Liver (tissue), 9 donors: ENCODE measurements around the gene GCN1. TPM values are rescaled to one million over a fixed set of nuclear protein-coding genes. Genes with fewer than 3 reads are reported as not detected.

Experiments
- DNase-seq: peaks from one replicate; pipeline ENCODE4 v3.0.0-alpha.2; 2017; ENCODE audit warnings: low spot score
- H3K27ac ChIP-seq, 2 donors: one replicate each; pipeline ENCODE4 v1.7.0; 2013; ENCODE audit warnings: inconsistent platforms in 2 of 2, low read length in 2 of 2, control low read depth in 1 of 2, low read depth in 1 of 2, mild to moderate bottlenecking in 1 of 2
- H3K27me3 ChIP-seq, 4 donors: one replicate each; pipeline versions ENCODE4 v1.6.1 to v1.7.0; 2013; ENCODE audit warnings: low read length in 3 of 4, inconsistent platforms in 1 of 4, mild to moderate bottlenecking in 1 of 4, moderate library complexity in 1 of 4; ENCODE audit not compliant: control insufficient read depth in 4 of 4, insufficient read depth in 4 of 4
- H3K36me3 ChIP-seq, 4 donors: one replicate each; pipeline versions ENCODE4 v1.6.1 to v1.7.0; 2013; ENCODE audit warnings: low read length in 3 of 4, mild to moderate bottlenecking in 3 of 4, low read depth in 1 of 4, moderate library complexity in 1 of 4; ENCODE audit not compliant: control insufficient read depth in 4 of 4, insufficient read depth in 3 of 4
- H3K4me1 ChIP-seq, 4 donors: one replicate each; pipeline versions ENCODE4 v1.6.1 to v1.7.0; 2013; ENCODE audit warnings: low read length in 3 of 4, mild to moderate bottlenecking in 3 of 4, moderate library complexity in 1 of 4; ENCODE audit not compliant: control insufficient read depth in 4 of 4, insufficient read depth in 4 of 4
- H3K4me3 ChIP-seq, 3 donors: one replicate each; pipeline versions ENCODE4 v1.6.1 to v1.7.0; 2013; ENCODE audit warnings: low read length in 3 of 3, control low read depth in 1 of 3, low read depth in 1 of 3, mild to moderate bottlenecking in 1 of 3
- H3K9ac ChIP-seq, 2 donors: one replicate each; pipeline ENCODE4 v1.7.0; 2013; ENCODE audit warnings: low read length in 2 of 2, mild to moderate bottlenecking in 2 of 2, moderate library complexity in 2 of 2, control low read depth in 1 of 2, low read depth in 1 of 2
- H3K9me3 ChIP-seq, 4 donors: one replicate each; pipeline versions ENCODE4 v1.6.1 to v1.7.0; 2013; ENCODE audit warnings: low read length in 3 of 4; ENCODE audit not compliant: control insufficient read depth in 4 of 4
- FOXA1 ChIP-seq: IDR thresholded peaks from 2 replicates; pipeline ENCODE4 v1.6.1; 2016; ENCODE audit warnings: antibody characterized with exemption
- FOXA2 ChIP-seq: IDR thresholded peaks from 2 replicates; pipeline ENCODE4 v1.6.1; 2016; ENCODE audit warnings: antibody characterized with exemption
- GABPA ChIP-seq, 2 donors: IDR thresholded peaks in 1 of 2; conservative IDR thresholded peaks in 1 of 2; 2 replicates each; pipeline ENCODE4 v1.6.1; 2016; ENCODE audit warnings: antibody characterized with exemption in 2 of 2, mild to moderate bottlenecking in 1 of 2, moderate library complexity in 1 of 2
- HNF4A ChIP-seq, 2 donors: conservative IDR thresholded peaks; 2 replicates each; pipeline ENCODE4 v1.6.1; 2016; ENCODE audit warnings: antibody characterized with exemption in 2 of 2, mild to moderate bottlenecking in 2 of 2
- HNF4G ChIP-seq: IDR thresholded peaks from 2 replicates; pipeline ENCODE4 v1.6.1; 2016; ENCODE audit warnings: antibody characterized with exemption
- JUND ChIP-seq, 2 donors: IDR thresholded peaks; 2 replicates each; pipeline ENCODE4 v1.6.1; 2016; ENCODE audit warnings: antibody characterized with exemption in 2 of 2
- NR2F2 ChIP-seq: IDR thresholded peaks from 2 replicates; pipeline ENCODE4 v1.6.1; 2016; ENCODE audit warnings: antibody characterized with exemption
- RAD21 ChIP-seq, 2 donors: IDR thresholded peaks; 2 replicates each; pipeline ENCODE4 v1.6.1; 2016; ENCODE audit warnings: antibody characterized with exemption in 2 of 2, mild to moderate bottlenecking in 2 of 2
- RXRA ChIP-seq, 2 donors: IDR thresholded peaks; 2 replicates each; pipeline ENCODE4 v1.6.1; 2017 to 2018; ENCODE audit warnings: antibody characterized with exemption in 2 of 2, mild to moderate bottlenecking in 1 of 2
- SP1 ChIP-seq: IDR thresholded peaks from 2 replicates; pipeline ENCODE4 v1.6.1; 2018; ENCODE audit warnings: antibody characterized with exemption, mild to moderate bottlenecking
- YY1 ChIP-seq: IDR thresholded peaks from 2 replicates; pipeline ENCODE4 v1.6.1; 2016; ENCODE audit warnings: antibody characterized with exemption, mild to moderate bottlenecking
- WGBS: extraction: QIAGEN DNeasy Blood & Tissue Kit; methylation state at CpG from one replicate; pipeline ENCODE4 v1.1.7; 2013; 5-methylcytosine and 5-hydroxymethylcytosine counted together
- polyA plus RNA-seq, 2 donors: library from polyadenylated mRNA; stranded (reverse) in 1 of 2; unstranded in 1 of 2; fragments of 200-250 nt in 1 of 2; fragments of >200 nt in 1 of 2; fragmentation: Nextera tagmentation in 1 of 2; extraction: Ambion mirVana in 1 of 2; gene quantifications; one replicate each; pipeline versions ENCODE4 v1.2.1 to v1.2.3, GENCODE V29; 2013 to 2015
- total RNA-seq, 2 donors: library from RNA; depleted of rRNA; stranded (reverse); fragments of >200 nt; gene quantifications; one replicate each; pipeline ENCODE4 v1.2.3, GENCODE V29; 2014
- TF ChIP-seq, protein P1 (sequence below): IDR thresholded peaks from 2 replicates; pipeline ENCODE4 v1.6.1; 2016; ENCODE audit warnings: antibody characterized with exemption
- TF ChIP-seq, protein P2 (sequence below): fragments of 150-350 bp; IDR thresholded peaks from 2 replicates; pipeline ENCODE4 v1.5.1; 2017; ENCODE audit warnings: improper control_type of control experiment, low read depth, low read length; ENCODE audit not compliant: missing input control
- donor health status: healthy.
- donor health status: healthy.
- donor health status: healthy.
- donor health status: healthy.
- donor health status: healthy.

The GCN1 gene
- total and polyA plus RNA-seq, 4 donors: 7.3 to 78.6 (median 25.8) TPM

DNA sequence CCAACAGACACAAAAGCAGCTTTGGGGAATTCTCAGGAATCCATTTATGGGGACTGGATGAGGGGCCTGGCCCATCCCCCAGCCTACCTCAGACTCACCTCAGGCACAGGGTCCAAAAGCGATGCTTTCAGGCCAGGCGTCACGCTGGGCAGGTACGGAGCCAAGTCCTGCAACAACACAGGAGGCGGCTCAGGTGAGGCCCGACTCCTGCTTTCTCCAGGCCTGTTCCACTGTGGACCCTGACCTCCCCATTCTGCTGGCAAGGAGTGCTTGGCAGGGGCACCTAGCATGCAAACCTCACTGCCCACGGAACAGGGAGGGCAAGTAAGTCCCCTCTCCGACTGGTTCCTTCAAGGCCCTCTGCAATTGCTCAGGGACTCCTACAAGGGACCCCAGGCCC lies 49.4 kb downstream of the GCN1 start:
- Histone ChIP-seq H3K27ac (no peak overlapping the region), H3K4me1 (peaks cover 0 to 11% (median 7%) of the 10 kb centered on the region in 4 donors), H3K4me3 (no peak overlapping the region), H3K9ac (no peak overlapping the region), H3K36me3 (peaks cover 25 to 90% (median 66%) of the 10 kb centered on the region in 4 donors), H3K9me3 (no peaks in the 10 kb centered on the region), H3K27me3 (no peaks in the 10 kb centered on the region)
- WGBS: 41% methylated on average over 8 of the region's 8 CpGs
- TF ChIP-seq SP1: no peak
- DNase-seq: no peak

DNA sequence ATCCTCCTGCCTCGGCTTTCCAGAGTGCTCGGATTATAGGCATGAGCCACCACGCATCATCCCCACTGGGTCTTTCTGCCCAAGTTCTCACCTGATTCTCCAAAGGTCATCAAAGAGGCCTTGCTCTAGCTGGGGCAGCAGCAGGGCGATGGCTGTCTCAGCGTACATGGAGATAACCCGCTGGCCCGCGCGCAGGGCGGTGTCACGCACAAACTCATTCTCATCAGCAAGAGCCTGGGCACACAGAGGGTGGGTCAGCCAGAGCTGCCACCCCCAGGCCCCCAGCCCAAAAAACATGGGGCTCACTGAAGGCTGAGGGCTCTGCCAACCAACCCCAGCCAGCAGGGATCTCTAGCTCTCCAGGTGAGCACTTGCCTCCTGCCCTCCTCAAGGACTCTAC lies 50.3 kb downstream of the GCN1 start:
- Histone ChIP-seq H3K4me3 (no peak overlapping the region), H3K27me3 (no peaks in the 10 kb centered on the region), H3K9ac (no peak overlapping the region), H3K9me3 (no peaks in the 10 kb centered on the region), H3K36me3 (peaks cover 25 to 90% (median 65%) of the 10 kb centered on the region in 4 donors), H3K4me1 (peaks cover 0 to 11% (median 7%) of the 10 kb centered on the region in 4 donors), H3K27ac (no peak overlapping the region)
- no peak for TF ChIP-seq FOXA2
- TF ChIP-seq, protein P1, sequence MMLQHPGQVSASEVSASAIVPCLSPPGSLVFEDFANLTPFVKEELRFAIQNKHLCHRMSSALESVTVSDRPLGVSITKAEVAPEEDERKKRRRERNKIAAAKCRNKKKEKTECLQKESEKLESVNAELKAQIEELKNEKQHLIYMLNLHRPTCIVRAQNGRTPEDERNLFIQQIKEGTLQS: no peak
- TF ChIP-seq HNF4G: no peak
- WGBS: 98% methylated on average over 11 of the region's 11 CpGs
- no peak for DNase-seq

GRCh38 chr12:120142231-120142877 lies 52.2 kb downstream of the GCN1 start:
- Histone ChIP-seq H3K9me3 (no peaks in the 10 kb centered on the region), H3K27ac (no peak overlapping the region), H3K4me3 (no peak overlapping the region), H3K9ac (no peak overlapping the region), H3K36me3 (peaks cover 27 to 87% (median 66%) of the 10 kb centered on the region in 4 donors), H3K4me1 (peaks cover 0 to 11% (median 7%) of the 10 kb centered on the region in 4 donors), H3K27me3 (no peaks in the 10 kb centered on the region)
- 94% methylated on average over 14 of the region's 14 CpGs for WGBS
- no peak for DNase-seq
- TF ChIP-seq HNF4A (conservative IDR thresholded peaks at IDR 0.05) (no peak), RXRA (IDR thresholded peaks at IDR 0.05) (no peak), GABPA (IDR thresholded peaks at IDR 0.05 in 1 of 2, conservative IDR thresholded peaks at IDR 0.05 in 1 of 2) (no peak), RAD21 (IDR thresholded peaks at IDR 0.05) (no peak), FOXA1 (no peak), JUND (IDR thresholded peaks at IDR 0.05) (no peak), SP1 (no peak), YY1 (no peak), NR2F2 (no peak)
- TF ChIP-seq, protein P1: no peak
- TF ChIP-seq, protein P2, sequence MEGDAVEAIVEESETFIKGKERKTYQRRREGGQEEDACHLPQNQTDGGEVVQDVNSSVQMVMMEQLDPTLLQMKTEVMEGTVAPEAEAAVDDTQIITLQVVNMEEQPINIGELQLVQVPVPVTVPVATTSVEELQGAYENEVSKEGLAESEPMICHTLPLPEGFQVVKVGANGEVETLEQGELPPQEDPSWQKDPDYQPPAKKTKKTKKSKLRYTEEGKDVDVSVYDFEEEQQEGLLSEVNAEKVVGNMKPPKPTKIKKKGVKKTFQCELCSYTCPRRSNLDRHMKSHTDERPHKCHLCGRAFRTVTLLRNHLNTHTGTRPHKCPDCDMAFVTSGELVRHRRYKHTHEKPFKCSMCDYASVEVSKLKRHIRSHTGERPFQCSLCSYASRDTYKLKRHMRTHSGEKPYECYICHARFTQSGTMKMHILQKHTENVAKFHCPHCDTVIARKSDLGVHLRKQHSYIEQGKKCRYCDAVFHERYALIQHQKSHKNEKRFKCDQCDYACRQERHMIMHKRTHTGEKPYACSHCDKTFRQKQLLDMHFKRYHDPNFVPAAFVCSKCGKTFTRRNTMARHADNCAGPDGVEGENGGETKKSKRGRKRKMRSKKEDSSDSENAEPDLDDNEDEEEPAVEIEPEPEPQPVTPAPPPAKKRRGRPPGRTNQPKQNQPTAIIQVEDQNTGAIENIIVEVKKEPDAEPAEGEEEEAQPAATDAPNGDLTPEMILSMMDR: no peak
